GM23338 (cell line): ENCODE data around the gene DUSP8. TPM values are rescaled to one million over a fixed set of nuclear protein-coding genes. Genes with fewer than 3 reads are reported as not detected.

ENCODE experiments used
- ATAC-seq: fragments of 200-7000 bp; cut with Tn5 transposase; 3 replicates; pipeline ENCODE4 v1.9.1; 2020
- DNase-seq: peaks from one replicate; pipeline ENCODE4 v3.0.0-alpha.2; 2015; ENCODE audit warnings: low spot score
- H2AFZ ChIP-seq: fragments of 200-600 bp; sonication (generic); 2 replicates; pipeline ENCODE4 v1.8.0; 2016; ENCODE audit warnings: antibody characterized with exemption, mild to moderate bottlenecking, moderate library complexity
- H3F3A ChIP-seq: fragments of 200-600 bp; sonication (generic); replicated peaks from 2 replicates; pipeline ENCODE4 v1.8.0; 2017; ENCODE audit warnings: antibody characterized with exemption, mixed run types, low read depth
- H3K27ac ChIP-seq: fragments of 200-600 bp; sonication (generic); 2 replicates; pipeline ENCODE4 v1.6.1; 2016; ENCODE audit warnings: low read depth
- H3K27me3 ChIP-seq: fragments of 200-600 bp; sonication (generic); 2 replicates; pipeline ENCODE4 v1.8.0; 2016; ENCODE audit warnings: mild to moderate bottlenecking, mixed run types, moderate library complexity; ENCODE audit not compliant: insufficient read depth
- H3K36me3 ChIP-seq: fragments of 200-600 bp; sonication (generic); 2 replicates; pipeline ENCODE4 v1.8.0; 2016; ENCODE audit warnings: mild to moderate bottlenecking; ENCODE audit not compliant: insufficient read depth
- H3K4me1 ChIP-seq: fragments of 200-600 bp; sonication (generic); 2 replicates; pipeline ENCODE4 v1.8.0; 2016; ENCODE audit warnings: mild to moderate bottlenecking, moderate library complexity; ENCODE audit not compliant: insufficient read depth
- H3K4me2 ChIP-seq: fragments of 200-600 bp; sonication (generic); 2 replicates; pipeline ENCODE4 v1.7.1; 2017; ENCODE audit warnings: mixed run types
- H3K4me3 ChIP-seq: fragments of 200-600 bp; sonication (generic); 2 replicates; pipeline ENCODE4 v1.6.1; 2016; ENCODE audit warnings: mixed run types
- H3K79me2 ChIP-seq: fragments of 200-600 bp; sonication (generic); replicated peaks from 2 replicates; pipeline ENCODE4 v1.8.0; 2017; ENCODE audit warnings: mild to moderate bottlenecking; ENCODE audit not compliant: insufficient read depth
- H3K9me2 ChIP-seq: fragments of 200-600 bp; sonication (generic); 2 replicates; pipeline ENCODE4 v1.8.0; 2017; ENCODE audit not compliant: insufficient read depth
- H4K20me1 ChIP-seq: fragments of 200-600 bp; sonication (generic); replicated peaks from 2 replicates; pipeline ENCODE4 v1.8.0; 2017; ENCODE audit warnings: mild to moderate bottlenecking; ENCODE audit not compliant: insufficient read depth
- H3K27ac Mint-ChIP-seq: 2 replicates; pipeline ENCODE4 v1.8.0; 2020; ENCODE audit warnings: inconsistent platforms, mild to moderate bottlenecking, moderate library complexity, mixed read lengths
- H3K27me3 Mint-ChIP-seq: 3 replicates; pipeline ENCODE4 v1.8.0; 2022; ENCODE audit warnings: low read depth, mild to moderate bottlenecking, moderate library complexity, mixed read lengths, inconsistent platforms; ENCODE audit not compliant: insufficient read depth, poor library complexity
- H3K36me3 Mint-ChIP-seq: 3 replicates; pipeline ENCODE4 v1.8.0; 2021; ENCODE audit warnings: low read depth, mild to moderate bottlenecking, inconsistent platforms, moderate library complexity, mixed read lengths
- H3K4me1 Mint-ChIP-seq: 3 replicates; pipeline ENCODE4 v1.8.0; 2020; ENCODE audit warnings: mild to moderate bottlenecking, inconsistent platforms, mixed read lengths
- H3K4me3 Mint-ChIP-seq: 3 replicates; pipeline ENCODE4 v1.8.0; 2021; ENCODE audit warnings: moderate library complexity, mild to moderate bottlenecking, inconsistent platforms, mixed read lengths
- H3K9me3 Mint-ChIP-seq: 3 replicates; pipeline ENCODE4 v1.8.0; 2020; ENCODE audit warnings: moderate library complexity, mild to moderate bottlenecking, inconsistent platforms, mixed read lengths
- CREB1 ChIP-seq: fragments of 250-450 bp; sonication (Bioruptor Pico); IDR thresholded peaks from 2 replicates; pipeline ENCODE4 v1.5.0; 2020; ENCODE audit warnings: low read depth, mild to moderate bottlenecking, moderate library complexity
- EZH2 ChIP-seq: fragments of 200-600 bp; sonication (generic); IDR thresholded peaks from one replicate; pipeline ENCODE4 v1.8.0; 2017; ENCODE audit warnings: antibody characterized with exemption, mild to moderate bottlenecking, low read depth; ENCODE audit not compliant: unreplicated experiment
- EZH2phosphoT487 ChIP-seq: fragments of 200-600 bp; sonication (generic); IDR thresholded peaks from one replicate; pipeline ENCODE4 v1.8.1; 2018; ENCODE audit warnings: antibody characterized with exemption; ENCODE audit not compliant: unreplicated experiment
- NANOG ChIP-seq: IDR thresholded peaks from 2 replicates; pipeline ENCODE4 v1.6.1; 2016; ENCODE audit warnings: antibody characterized with exemption, borderline replicate concordance
- POLR2AphosphoS5 ChIP-seq: IDR thresholded peaks from 2 replicates; pipeline ENCODE4 v1.6.1; 2016; ENCODE audit warnings: antibody characterized with exemption, low read depth
- STAT1 ChIP-seq: IDR thresholded peaks from one replicate; pipeline ENCODE4 v1.6.1; 2016; ENCODE audit warnings: antibody characterized with exemption; ENCODE audit not compliant: unreplicated experiment
- ZNF114 ChIP-seq: fragments of 250-450 bp; sonication (Bioruptor Pico); IDR thresholded peaks from 2 replicates; pipeline ENCODE4 v1.5.0; 2020; ENCODE audit warnings: mild to moderate bottlenecking, moderate library complexity
- ZNF331 ChIP-seq: fragments of 250-450 bp; sonication (Bioruptor Pico); IDR thresholded peaks from 2 replicates; pipeline ENCODE4 v1.5.0; 2020; ENCODE audit warnings: low read depth, mild to moderate bottlenecking, moderate library complexity
- ZNF462 ChIP-seq: fragments of 250-450 bp; sonication (Bioruptor Pico); IDR thresholded peaks from 2 replicates; pipeline ENCODE4 v1.5.0; 2020; ENCODE audit warnings: mild to moderate bottlenecking, moderate library complexity
- polyA plus RNA-seq: library from polyadenylated mRNA; unstranded; fragments of >200 nt; fragmentation: Nextera tagmentation; extraction: Ambion mirVana; gene quantifications from 2 replicates; pipeline ENCODE4 v1.2.1, GENCODE V29; 2016
- total RNA-seq: library from RNA; depleted of rRNA; stranded (reverse); fragments of >200 nt; shearing (Covaris generic); gene quantifications from 2 replicates; pipeline ENCODE4 v1.2.3, GENCODE V29; 2014
- TF ChIP-seq, protein P1 (sequence below): IDR thresholded peaks from one replicate; pipeline ENCODE4 v1.6.1; 2018; ENCODE audit warnings: antibody characterized with exemption; ENCODE audit not compliant: unreplicated experiment
- TF ChIP-seq, protein P2 (sequence below), 2 experiments: fragments of 200-600 bp in 1 of 2; sonication (generic) in 1 of 2; conservative IDR thresholded peaks; 2 replicates each; pipeline versions ENCODE4 v1.5.1 to v1.6.1; 2016 to 2017; ENCODE audit warnings: antibody characterized with exemption in 2 of 2, low read depth in 2 of 2, mild to moderate bottlenecking in 2 of 2, moderate library complexity in 1 of 2

Gene DUSP8
- total and polyA plus RNA-seq, 2 experiments from 2014 or later, result 1.1 TPM

GRCh38 chr11:1513326-1514296 lies 58.5 kb downstream of the DUSP8 start:
- peaks cover 7% of the 10 kb centered on the region; the same call in 1 of the 2 replicates for H3K4me1 ChIP-seq
- Mint-ChIP-seq H3K36me3 (no peaks in the 10 kb centered on the region; the same call in 2 of the 3 replicates), H3K27me3 (peaks cover 19% of the 10 kb centered on the region), H3K4me3 (no peak overlapping the region), H3K9me3 (no peaks in the 10 kb centered on the region; the same call in 2 of the 3 replicates), H3K27ac (peak overlapping the region; percentile 22; the same call in 1 of the 2 replicates), H3K4me1 (peaks cover 38% of the 10 kb centered on the region)
- no peak for ATAC-seq
- no peak for DNase-seq
- peaks cover 27% of the 10 kb centered on the region; the same call in 1 of the 2 replicates for H3K79me2 ChIP-seq
- no peak overlapping the region for H3K4me3 ChIP-seq
- no peak overlapping the region for H2AFZ ChIP-seq
- H4K20me1 ChIP-seq, result peaks cover 5% of the 10 kb centered on the region; the same call in 1 of the 2 replicates
- H3K27ac ChIP-seq, result peak overlapping the region; percentile 4; the same call in 1 of the 2 replicates
- no peaks in the 10 kb centered on the region for H3K27me3 ChIP-seq
- TF ChIP-seq ZNF462, result no peak
- TF ChIP-seq CREB1 (CRISPR knock-in tag), result no peak
- no peak for TF ChIP-seq NANOG
- no peak for TF ChIP-seq STAT1
- no peak for TF ChIP-seq EZH2phosphoT487
- no peak for TF ChIP-seq POLR2AphosphoS5
- TF ChIP-seq ZNF331 (CRISPR knock-in tag), result no peak
- no peak for TF ChIP-seq EZH2
- TF ChIP-seq, protein P1, sequence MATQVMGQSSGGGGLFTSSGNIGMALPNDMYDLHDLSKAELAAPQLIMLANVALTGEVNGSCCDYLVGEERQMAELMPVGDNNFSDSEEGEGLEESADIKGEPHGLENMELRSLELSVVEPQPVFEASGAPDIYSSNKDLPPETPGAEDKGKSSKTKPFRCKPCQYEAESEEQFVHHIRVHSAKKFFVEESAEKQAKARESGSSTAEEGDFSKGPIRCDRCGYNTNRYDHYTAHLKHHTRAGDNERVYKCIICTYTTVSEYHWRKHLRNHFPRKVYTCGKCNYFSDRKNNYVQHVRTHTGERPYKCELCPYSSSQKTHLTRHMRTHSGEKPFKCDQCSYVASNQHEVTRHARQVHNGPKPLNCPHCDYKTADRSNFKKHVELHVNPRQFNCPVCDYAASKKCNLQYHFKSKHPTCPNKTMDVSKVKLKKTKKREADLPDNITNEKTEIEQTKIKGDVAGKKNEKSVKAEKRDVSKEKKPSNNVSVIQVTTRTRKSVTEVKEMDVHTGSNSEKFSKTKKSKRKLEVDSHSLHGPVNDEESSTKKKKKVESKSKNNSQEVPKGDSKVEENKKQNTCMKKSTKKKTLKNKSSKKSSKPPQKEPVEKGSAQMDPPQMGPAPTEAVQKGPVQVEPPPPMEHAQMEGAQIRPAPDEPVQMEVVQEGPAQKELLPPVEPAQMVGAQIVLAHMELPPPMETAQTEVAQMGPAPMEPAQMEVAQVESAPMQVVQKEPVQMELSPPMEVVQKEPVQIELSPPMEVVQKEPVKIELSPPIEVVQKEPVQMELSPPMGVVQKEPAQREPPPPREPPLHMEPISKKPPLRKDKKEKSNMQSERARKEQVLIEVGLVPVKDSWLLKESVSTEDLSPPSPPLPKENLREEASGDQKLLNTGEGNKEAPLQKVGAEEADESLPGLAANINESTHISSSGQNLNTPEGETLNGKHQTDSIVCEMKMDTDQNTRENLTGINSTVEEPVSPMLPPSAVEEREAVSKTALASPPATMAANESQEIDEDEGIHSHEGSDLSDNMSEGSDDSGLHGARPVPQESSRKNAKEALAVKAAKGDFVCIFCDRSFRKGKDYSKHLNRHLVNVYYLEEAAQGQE, result no peak
- TF ChIP-seq, protein P2, sequence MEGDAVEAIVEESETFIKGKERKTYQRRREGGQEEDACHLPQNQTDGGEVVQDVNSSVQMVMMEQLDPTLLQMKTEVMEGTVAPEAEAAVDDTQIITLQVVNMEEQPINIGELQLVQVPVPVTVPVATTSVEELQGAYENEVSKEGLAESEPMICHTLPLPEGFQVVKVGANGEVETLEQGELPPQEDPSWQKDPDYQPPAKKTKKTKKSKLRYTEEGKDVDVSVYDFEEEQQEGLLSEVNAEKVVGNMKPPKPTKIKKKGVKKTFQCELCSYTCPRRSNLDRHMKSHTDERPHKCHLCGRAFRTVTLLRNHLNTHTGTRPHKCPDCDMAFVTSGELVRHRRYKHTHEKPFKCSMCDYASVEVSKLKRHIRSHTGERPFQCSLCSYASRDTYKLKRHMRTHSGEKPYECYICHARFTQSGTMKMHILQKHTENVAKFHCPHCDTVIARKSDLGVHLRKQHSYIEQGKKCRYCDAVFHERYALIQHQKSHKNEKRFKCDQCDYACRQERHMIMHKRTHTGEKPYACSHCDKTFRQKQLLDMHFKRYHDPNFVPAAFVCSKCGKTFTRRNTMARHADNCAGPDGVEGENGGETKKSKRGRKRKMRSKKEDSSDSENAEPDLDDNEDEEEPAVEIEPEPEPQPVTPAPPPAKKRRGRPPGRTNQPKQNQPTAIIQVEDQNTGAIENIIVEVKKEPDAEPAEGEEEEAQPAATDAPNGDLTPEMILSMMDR (conservative IDR thresholded peaks at IDR 0.05; ENCODE audit: low read depth in 2 of 2), result no peak
- TF ChIP-seq ZNF114 (CRISPR knock-in tag), result no peak
- peaks cover 5% of the 10 kb centered on the region; the same call in 1 of the 2 replicates for H3F3A ChIP-seq
- H3K4me2 ChIP-seq, result no peak overlapping the region
- H3K36me3 ChIP-seq, result no peaks in the 10 kb centered on the region
- no peaks in the 10 kb centered on the region for H3K9me2 ChIP-seq
